Measurements from ENCODE around the gene TTC23.

Gene TTC23

DNA sequence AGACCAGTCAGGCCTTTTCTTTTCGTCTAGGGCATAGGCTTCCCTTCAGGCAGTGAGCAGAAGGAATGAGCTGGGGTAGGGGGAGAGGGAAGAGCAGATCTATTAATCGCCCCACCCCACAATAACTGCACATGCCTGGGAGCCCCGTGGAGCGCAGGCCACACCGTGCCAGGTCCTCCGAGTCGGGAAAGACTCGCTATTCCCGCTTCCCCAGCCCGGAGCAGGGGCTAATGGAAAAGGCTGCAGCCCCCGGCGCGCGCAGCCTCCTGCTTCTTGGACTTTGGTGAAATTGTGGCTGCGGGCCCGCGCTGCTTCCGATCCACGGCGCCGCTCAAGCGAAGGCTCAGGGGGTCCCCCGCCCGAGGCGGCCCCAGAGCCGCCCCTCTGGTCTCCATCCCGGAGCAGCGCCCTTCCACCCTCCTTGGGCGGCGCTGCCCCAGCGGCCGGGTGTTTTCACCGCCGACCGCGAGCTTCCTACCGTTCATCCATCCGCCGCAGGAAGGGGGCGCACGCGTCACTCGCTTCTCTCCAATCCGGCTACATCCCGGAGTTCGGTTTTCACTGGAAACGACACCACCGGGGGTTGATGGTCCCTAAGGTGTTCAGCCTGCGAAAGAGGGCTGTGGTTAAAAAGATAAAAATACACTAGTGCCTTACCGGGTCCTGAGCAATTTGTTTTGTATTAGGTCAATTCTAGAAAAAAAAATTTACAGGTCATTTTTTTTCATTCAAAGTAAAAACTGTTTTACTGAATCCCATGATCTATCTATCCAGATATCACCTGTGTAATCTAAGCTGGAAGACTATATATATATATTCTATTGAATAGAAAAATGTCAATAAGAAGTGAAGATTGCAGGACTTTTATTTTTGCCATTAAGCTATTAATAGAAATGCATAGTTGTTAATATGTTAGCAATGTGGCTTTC is 148.9 kb downstream of the TTC23 start:
- Histone ChIP-seq H3K27ac (no peak overlapping the region), H3K27me3 (replicated peaks) (no peaks in the 10 kb centered on the region), H3K4me3 (ENCODE audit: low read depth, low read length) (peak overlapping the region; percentile 50), H3K36me3 (replicated peaks) (no peaks in the 10 kb centered on the region)
- in situ Hi-C loops (cut with HindIII; ENCODE audit: low pct_ligation_motif_present, low sequenced_read_pairs): loop anchor here (25.0 kb wide), 1 partner anchor 112 kb away; no protein-coding TSS in a partner anchor
- TF ChIP-seq, protein P1, sequence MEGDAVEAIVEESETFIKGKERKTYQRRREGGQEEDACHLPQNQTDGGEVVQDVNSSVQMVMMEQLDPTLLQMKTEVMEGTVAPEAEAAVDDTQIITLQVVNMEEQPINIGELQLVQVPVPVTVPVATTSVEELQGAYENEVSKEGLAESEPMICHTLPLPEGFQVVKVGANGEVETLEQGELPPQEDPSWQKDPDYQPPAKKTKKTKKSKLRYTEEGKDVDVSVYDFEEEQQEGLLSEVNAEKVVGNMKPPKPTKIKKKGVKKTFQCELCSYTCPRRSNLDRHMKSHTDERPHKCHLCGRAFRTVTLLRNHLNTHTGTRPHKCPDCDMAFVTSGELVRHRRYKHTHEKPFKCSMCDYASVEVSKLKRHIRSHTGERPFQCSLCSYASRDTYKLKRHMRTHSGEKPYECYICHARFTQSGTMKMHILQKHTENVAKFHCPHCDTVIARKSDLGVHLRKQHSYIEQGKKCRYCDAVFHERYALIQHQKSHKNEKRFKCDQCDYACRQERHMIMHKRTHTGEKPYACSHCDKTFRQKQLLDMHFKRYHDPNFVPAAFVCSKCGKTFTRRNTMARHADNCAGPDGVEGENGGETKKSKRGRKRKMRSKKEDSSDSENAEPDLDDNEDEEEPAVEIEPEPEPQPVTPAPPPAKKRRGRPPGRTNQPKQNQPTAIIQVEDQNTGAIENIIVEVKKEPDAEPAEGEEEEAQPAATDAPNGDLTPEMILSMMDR (IDR thresholded peaks at IDR 0.05; ENCODE audit: low read depth, low read length, missing control alignments): peak; percentile 89
- peak; percentile 67 for DNase-seq

DNA sequence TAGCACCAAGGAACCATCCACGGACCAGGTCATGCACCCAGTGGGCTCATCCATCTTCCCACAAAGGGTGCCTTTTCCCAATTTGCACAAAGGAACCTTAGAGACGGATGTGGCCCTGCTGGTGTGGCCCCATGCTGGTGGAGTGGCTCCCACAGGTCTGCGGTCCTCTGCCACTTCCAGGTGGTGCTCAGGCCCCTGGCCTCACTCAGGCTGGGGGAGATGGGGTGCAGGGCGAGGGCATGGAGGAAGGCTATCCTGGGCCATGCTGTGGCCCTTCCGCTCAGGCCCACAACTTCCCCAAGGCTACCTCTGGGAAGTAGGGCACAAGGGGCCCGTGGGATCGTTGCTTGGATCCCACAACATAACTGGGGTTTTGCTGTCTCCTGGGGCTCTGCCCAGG is 149.7 kb downstream of the TTC23 start:
- DNase-seq: no peak
- TF ChIP-seq, protein P1 (IDR thresholded peaks at IDR 0.05; ENCODE audit: low read depth, low read length, missing control alignments): no peak
- no peak overlapping the region for H3K4me3 ChIP-seq (ENCODE audit: low read depth, low read length)
- in situ Hi-C loops (cut with HindIII; ENCODE audit: low pct_ligation_motif_present, low sequenced_read_pairs): loop anchor here (25.0 kb wide), 1 partner anchor 113 kb away; no protein-coding TSS in a partner anchor
- H3K27me3 ChIP-seq (replicated peaks): no peaks in the 10 kb centered on the region
- no peak overlapping the region for H3K27ac ChIP-seq
- no peaks in the 10 kb centered on the region for H3K36me3 ChIP-seq (replicated peaks)

DNA sequence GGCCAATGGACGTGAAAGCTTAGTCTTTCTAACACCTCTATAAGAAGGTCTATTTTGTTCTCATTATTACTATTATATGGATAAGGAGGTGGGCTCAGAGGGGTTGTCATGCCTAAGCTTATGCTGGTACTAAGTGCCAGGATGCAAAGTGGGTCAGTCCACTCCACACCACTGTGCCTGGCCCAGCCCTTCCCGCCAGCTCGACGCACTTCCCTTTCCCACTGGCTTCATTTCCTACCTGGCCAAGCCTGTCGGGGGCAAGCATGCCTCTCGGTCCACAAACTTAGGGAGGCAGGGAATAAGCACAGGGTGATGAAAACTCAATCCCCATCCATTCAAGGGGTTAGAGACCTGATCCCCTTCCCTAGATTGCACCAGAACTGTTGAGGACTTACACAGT is 150.4 kb downstream of the TTC23 start:
- no peaks in the 10 kb centered on the region for H3K27me3 ChIP-seq (replicated peaks)
- H3K4me3 ChIP-seq (ENCODE audit: low read depth, low read length): no peak overlapping the region
- TF ChIP-seq, protein P1 (IDR thresholded peaks at IDR 0.05; ENCODE audit: low read depth, low read length, missing control alignments): no peak
- in situ Hi-C loops (cut with HindIII; ENCODE audit: low pct_ligation_motif_present, low sequenced_read_pairs): no loop called here
- H3K27ac ChIP-seq: no peak overlapping the region
- no peak for DNase-seq
- H3K36me3 ChIP-seq (replicated peaks): no peaks in the 10 kb centered on the region

DNA sequence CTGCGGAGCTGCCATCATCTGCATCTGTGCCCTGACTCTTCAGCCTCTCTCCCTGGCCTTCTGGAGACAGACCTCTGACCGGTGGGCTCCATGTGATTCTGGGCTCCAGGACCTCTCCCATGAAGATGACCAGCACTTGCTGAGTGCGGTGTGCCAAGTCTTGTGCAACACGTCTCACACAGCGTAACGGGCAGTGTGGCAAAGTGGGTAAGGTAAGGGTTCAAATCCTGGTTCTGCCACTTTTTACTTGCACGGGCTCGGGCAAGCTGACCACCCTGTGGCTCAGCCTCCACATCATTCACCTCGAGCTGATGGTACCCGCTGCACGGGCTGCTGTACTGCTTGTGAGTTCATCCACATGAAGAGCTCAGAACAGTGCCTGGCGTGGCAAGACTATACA is 151.0 kb downstream of the TTC23 start:
- Histone ChIP-seq H3K27me3 (replicated peaks) (no peaks in the 10 kb centered on the region), H3K27ac (no peak overlapping the region), H3K36me3 (replicated peaks) (no peaks in the 10 kb centered on the region), H3K4me3 (ENCODE audit: low read depth, low read length) (no peak overlapping the region)
- DNase-seq: no peak
- in situ Hi-C loops (cut with HindIII; ENCODE audit: low pct_ligation_motif_present, low sequenced_read_pairs): no loop called here
- TF ChIP-seq, protein P1 (IDR thresholded peaks at IDR 0.05; ENCODE audit: low read depth, low read length, missing control alignments): no peak

DNA sequence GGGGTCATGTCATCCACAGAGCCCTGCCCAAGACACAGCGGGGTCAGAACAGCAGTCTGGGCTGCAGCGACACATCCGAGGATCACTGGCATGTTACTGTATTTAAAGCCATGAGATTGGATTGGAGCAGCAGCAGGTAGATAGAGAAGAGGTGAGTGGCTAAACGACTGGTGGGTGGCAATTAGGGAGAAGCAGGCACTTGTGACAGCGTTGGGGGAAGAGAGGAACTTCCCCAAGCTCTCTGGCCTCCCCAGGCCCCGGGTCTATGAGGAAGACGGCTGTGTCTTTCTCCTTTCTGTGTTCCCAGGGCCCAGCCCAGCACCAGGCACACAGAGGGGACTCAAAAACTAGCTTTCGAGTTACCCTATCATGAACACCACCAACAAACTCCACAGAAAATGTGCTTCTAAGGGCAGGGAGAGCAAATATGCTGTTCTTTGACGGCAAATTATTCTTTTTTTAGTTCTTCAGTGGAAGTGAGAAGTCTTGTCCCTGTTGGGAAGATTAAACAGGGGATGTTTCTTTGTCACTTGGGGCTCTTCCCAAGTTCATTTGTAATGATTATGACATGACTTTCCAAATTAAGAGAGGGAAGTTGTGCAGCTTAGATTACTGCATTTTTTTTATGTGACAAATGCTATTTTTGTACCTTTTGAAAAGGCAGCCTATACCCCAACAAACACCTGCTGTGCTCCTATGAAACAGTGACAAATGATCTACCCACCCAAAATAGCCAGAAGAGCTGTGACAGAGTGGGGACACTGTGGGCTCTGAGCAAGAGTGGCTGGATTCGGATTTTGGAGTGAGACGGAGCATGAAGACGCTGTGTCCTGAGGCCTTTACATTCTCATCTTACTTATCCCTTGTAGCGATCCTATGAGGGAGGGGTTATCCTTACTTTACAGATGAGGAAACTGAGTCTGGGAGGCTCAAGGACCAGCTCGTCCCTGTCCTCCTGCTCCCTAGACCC is 151.7 kb downstream of the TTC23 start:
- TF ChIP-seq, protein P1 (IDR thresholded peaks at IDR 0.05; ENCODE audit: low read depth, low read length, missing control alignments): no peak
- Histone ChIP-seq H3K27ac (no peak overlapping the region), H3K4me3 (ENCODE audit: low read depth, low read length) (no peak overlapping the region), H3K36me3 (replicated peaks) (no peaks in the 10 kb centered on the region), H3K27me3 (replicated peaks) (no peaks in the 10 kb centered on the region)
- no peak for DNase-seq
- in situ Hi-C loops (cut with HindIII; ENCODE audit: low pct_ligation_motif_present, low sequenced_read_pairs): no loop called here

Measured in brain microvascular endothelial cell (primary cell).